ENCODE data around the gene LYPD6B. TPM values are rescaled to one million over a fixed set of nuclear protein-coding genes. Genes with fewer than 3 reads are reported as not detected.

LYPD6B gene
- total and polyA plus RNA-seq, 2 donors (not counting 3 experiments of a cell fraction or from before 2014, with no cell fraction given): not detected

GRCh38 chr2:149224543-149224942 is 186.0 kb downstream of the LYPD6B start:
- intact Hi-C loops (cut with micrococcal nuclease) (no loop called here), dilution Hi-C loops (cut with MboI; ENCODE audit: extremely low pct_ligation_motif_present, low sequenced_read_pairs) (no loop called here)
- no peak overlapping the region for H3K4me3 ChIP-seq (replicated peaks in 1 of 3; ENCODE audit: insufficient read depth in 1 of 3, low read depth in 1 of 3, low read length in 3 of 3)
- DNase-seq (ENCODE audit: low read depth, low spot score) (no peak), FAIRE-seq (no peak)
- H2AFZ ChIP-seq (ENCODE audit: low read depth, low read length): no peak overlapping the region
- no peaks in the 10 kb centered on the region for H3K9me3 ChIP-seq (replicated peaks; ENCODE audit: control insufficient read depth, insufficient read depth, low read length)
- no peak overlapping the region for H3K9ac ChIP-seq (replicated peaks; ENCODE audit: extremely low read depth, insufficient read depth, low read length)
- no peaks in the 10 kb centered on the region for H3K4me1 ChIP-seq (ENCODE audit: control insufficient read depth, extremely low read depth, insufficient read depth, low read length)
- H3K79me2 ChIP-seq (ENCODE audit: control insufficient read depth, insufficient read depth, low read length): no peaks in the 10 kb centered on the region
- BruUV-seq (replicated peaks): no TSS peak
- H4K20me1 ChIP-seq (replicated peaks; ENCODE audit: control insufficient read depth, extremely low read depth, insufficient read depth, low read length): no peaks in the 10 kb centered on the region
- ChIA-PET POLR2A (no interaction called here), CTCF (no interaction called here)
- no peaks in the 10 kb centered on the region for H3K9me1 ChIP-seq (replicated peaks; ENCODE audit: control insufficient read depth, extremely low read depth, insufficient read depth, low read length)
- H3K27me3 ChIP-seq (ENCODE audit: control insufficient read depth in 2 of 2, insufficient read depth in 2 of 2, low read length in 2 of 2): peaks cover 0 to 2% of the 10 kb centered on the region in 2 experiments
- H3K27ac ChIP-seq (ENCODE audit: insufficient read depth, low read depth, low read length): no peak overlapping the region
- TF ChIP-seq POLR2AphosphoS5 (IDR thresholded peaks at IDR 0.05; ENCODE audit: insufficient read depth, low read depth, low read length): no peak
- no peak for TF ChIP-seq CTCF (IDR thresholded peaks at IDR 0.05; ENCODE audit: extremely low read depth in 1 of 2, insufficient read depth in 1 of 2, low read depth in 1 of 2, low read length in 2 of 2)
- no peaks in the 10 kb centered on the region for H3K36me3 ChIP-seq (ENCODE audit: control insufficient read depth in 2 of 2, extremely low read depth in 1 of 2, insufficient read depth in 2 of 2, low read length in 2 of 2)
- no peak overlapping the region for H3K4me2 ChIP-seq (ENCODE audit: insufficient read depth, low read length)

GRCh38 chr2:149225446-149225845 is 186.9 kb downstream of the LYPD6B start:
- BruUV-seq (replicated peaks): no TSS peak
- no peaks in the 10 kb centered on the region for H4K20me1 ChIP-seq (replicated peaks; ENCODE audit: control insufficient read depth, extremely low read depth, insufficient read depth, low read length)
- H3K9me3 ChIP-seq (replicated peaks; ENCODE audit: control insufficient read depth, insufficient read depth, low read length): no peaks in the 10 kb centered on the region
- no peaks in the 10 kb centered on the region for H3K36me3 ChIP-seq (ENCODE audit: control insufficient read depth in 2 of 2, extremely low read depth in 1 of 2, insufficient read depth in 2 of 2, low read length in 2 of 2)
- dilution Hi-C loops (cut with MboI; ENCODE audit: extremely low pct_ligation_motif_present, low sequenced_read_pairs) (no loop called here), intact Hi-C loops (cut with micrococcal nuclease) (no loop called here)
- no peak overlapping the region for H3K4me2 ChIP-seq (ENCODE audit: insufficient read depth, low read length)
- H3K4me3 ChIP-seq (replicated peaks in 1 of 3; ENCODE audit: insufficient read depth in 1 of 3, low read depth in 1 of 3, low read length in 3 of 3): no peak overlapping the region
- H2AFZ ChIP-seq (ENCODE audit: low read depth, low read length): no peak overlapping the region
- FAIRE-seq: no peak
- no peak for TF ChIP-seq FOS (IDR thresholded peaks at IDR 0.05; ENCODE audit: borderline replicate concordance, insufficient read depth, low read length)
- TF ChIP-seq CTCF (IDR thresholded peaks at IDR 0.05; ENCODE audit: extremely low read depth in 1 of 2, insufficient read depth in 1 of 2, low read depth in 1 of 2, low read length in 2 of 2): no peak
- no peak for TF ChIP-seq EZH2 (IDR thresholded peaks at IDR 0.05; ENCODE audit: borderline replicate concordance, low read depth, low read length, severe bottlenecking)
- no peak for TF ChIP-seq MYC (IDR thresholded peaks at IDR 0.05; ENCODE audit: low read depth, low read length)
- no peak for TF ChIP-seq MAX (IDR thresholded peaks at IDR 0.05; ENCODE audit: insufficient read depth, insufficient read length)
- no peak for TF ChIP-seq POLR2AphosphoS5 (IDR thresholded peaks at IDR 0.05; ENCODE audit: insufficient read depth, low read depth, low read length)
- no peak for TF ChIP-seq GATA2 (IDR thresholded peaks at IDR 0.05; ENCODE audit: insufficient read depth, insufficient read length, low read depth, low read length)
- TF ChIP-seq JUN (IDR thresholded peaks at IDR 0.05; ENCODE audit: borderline replicate concordance, insufficient read depth, insufficient read length, low read depth): no peak
- no peak for TF ChIP-seq POLR2A (IDR thresholded peaks at IDR 0.05; ENCODE audit: low read depth, low read length)
- no peak for DNase-seq (ENCODE audit: low read depth, low spot score)
- no peak overlapping the region for H3K27ac ChIP-seq (ENCODE audit: insufficient read depth, low read depth, low read length)
- peaks cover 0 to 2% of the 10 kb centered on the region in 2 experiments for H3K27me3 ChIP-seq (ENCODE audit: control insufficient read depth in 2 of 2, insufficient read depth in 2 of 2, low read length in 2 of 2)
- POLR2A ChIA-PET: no interaction called here
- no peaks in the 10 kb centered on the region for H3K4me1 ChIP-seq (ENCODE audit: control insufficient read depth, extremely low read depth, insufficient read depth, low read length)
- CTCF ChIA-PET: no interaction called here
- H3K9ac ChIP-seq (replicated peaks; ENCODE audit: extremely low read depth, insufficient read depth, low read length): no peak overlapping the region
- no peaks in the 10 kb centered on the region for H3K9me1 ChIP-seq (replicated peaks; ENCODE audit: control insufficient read depth, extremely low read depth, insufficient read depth, low read length)
- no peaks in the 10 kb centered on the region for H3K79me2 ChIP-seq (ENCODE audit: control insufficient read depth, insufficient read depth, low read length)

Measured in endothelial cell of umbilical vein (primary cell).